Germinal center (tissue), 1 donor: Measurements from ENCODE around the gene TTPAL.
A peak's percentile ranks its signal among the peaks of the same experiment; 100 is the strongest.
"Not testable (repeated sequence)": the region's sequence is repeated elsewhere in the genome, so short reads cannot be mapped to it uniquely, and the experiment has no call there.

Experiments used
- DNase-seq: peaks from one replicate; pipeline ENCODE4 v3.0.0; 2012; ENCODE audit warnings: mixed read lengths, low spot score

Gene TTPAL

GRCh38 chr20:44468044-44468782, 7.5 kb upstream of the TTPAL start:
- no peak for DNase-seq

DNA sequence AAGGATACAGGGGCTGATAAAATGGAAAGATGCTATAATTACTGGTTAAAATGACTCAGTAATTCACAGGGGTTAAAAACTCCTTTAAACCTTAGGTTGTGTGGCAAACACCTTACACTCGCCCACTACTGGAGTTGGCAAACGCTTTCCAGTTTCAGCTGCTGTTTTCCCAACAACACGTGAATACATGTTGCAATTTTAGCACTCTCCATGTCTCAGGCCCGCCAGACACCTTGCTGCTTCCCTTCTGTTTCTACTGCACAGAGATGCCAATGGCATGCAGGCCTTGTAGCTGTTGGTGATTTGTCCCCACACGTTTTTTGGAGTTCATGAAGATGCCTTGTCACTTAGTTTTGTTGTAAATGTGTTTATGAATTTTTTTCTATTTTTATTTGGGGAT, 5.3 kb upstream of the TTPAL start:
- DNase-seq = no peak

DNA sequence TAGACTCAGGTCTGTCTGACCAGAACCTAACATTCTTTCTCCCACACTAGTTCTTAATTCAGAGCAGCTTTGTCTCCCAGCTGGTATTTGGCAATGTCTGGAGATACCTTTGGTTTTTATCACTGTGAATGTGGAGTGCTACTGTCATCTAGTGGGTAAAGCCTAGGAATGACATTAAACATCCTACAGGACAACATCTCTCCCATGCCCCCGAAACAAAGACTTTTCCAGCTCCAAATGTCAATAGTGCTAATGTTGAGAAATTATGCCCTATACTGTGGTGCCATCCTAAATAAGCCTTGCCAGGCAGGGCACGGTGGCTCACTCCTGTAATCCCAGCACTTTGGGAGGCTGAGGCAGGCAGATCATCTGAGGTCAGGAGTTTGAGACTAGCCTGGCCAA, 4.2 kb upstream of the TTPAL start:
- DNase-seq = no peak

- not testable (repeated sequence) for DNase-seq
Observed at GRCh38 chr20:44472283-44472682, 3.4 kb upstream of the TTPAL start.

DNA sequence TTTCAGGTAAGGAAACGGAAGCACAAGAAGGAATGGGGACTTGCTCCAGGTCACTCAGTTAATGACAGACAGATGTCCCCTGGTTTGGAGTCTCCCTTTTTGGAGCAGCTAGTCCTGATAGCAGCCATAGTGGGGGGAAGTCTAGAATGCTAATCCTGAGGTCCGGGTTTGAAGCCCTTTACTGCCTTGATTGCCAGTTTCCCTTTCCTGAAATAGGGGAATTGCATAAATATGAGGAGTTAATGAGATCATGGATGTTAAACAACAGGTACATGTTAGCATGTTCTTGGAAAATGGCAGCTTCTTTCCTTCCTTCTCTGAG, 341 bp upstream of the TTPAL start:
- no peak for DNase-seq

- DNase-seq = no peak
Observed at GRCh38 chr20:44477151-44477550, 1.5 kb downstream of the TTPAL start.

GRCh38 chr20:44478206-44478605, 2.5 kb downstream of the TTPAL start:
- DNase-seq = no peak

DNA sequence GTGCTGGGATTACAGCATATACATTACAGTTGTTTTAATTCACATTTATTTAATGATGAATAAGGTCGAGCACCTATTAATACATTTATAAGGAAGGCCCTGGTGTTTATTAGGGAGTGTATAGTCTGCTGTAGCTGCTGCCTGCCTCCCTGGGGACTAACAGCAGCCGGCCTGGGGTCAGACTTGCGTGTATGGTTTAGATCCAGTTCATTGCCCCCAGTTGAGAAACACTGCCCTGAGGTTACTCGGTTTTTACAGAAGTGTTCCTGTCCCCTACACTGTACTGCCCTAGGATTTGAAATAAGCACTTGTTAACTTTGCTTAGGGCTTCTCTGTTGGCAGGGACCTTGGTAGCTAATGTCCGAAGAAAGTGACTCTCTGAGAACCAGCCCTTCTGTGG, 4.0 kb downstream of the TTPAL start:
- peak; percentile 64 for DNase-seq

DNA sequence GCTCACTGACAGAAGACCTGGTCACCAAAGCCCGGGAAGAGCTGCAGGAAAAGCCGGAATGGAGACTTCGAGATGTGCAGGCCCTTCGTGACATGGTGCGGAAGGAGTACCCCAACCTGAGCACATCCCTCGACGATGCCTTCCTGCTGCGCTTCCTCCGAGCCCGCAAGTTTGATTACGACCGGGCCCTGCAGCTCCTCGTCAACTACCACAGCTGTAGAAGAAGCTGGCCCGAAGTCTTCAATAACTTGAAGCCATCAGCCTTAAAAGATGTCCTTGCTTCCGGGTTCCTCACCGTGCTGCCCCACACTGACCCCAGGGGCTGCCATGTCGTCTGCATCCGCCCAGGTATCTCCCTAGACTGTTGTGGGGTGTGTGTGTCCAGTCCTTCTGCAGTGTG, 4.4 kb downstream of the TTPAL start:
- DNase-seq = no peak

GRCh38 chr20:44481719-44482416, 6.2 kb downstream of the TTPAL start:
- no peak for DNase-seq

DNA sequence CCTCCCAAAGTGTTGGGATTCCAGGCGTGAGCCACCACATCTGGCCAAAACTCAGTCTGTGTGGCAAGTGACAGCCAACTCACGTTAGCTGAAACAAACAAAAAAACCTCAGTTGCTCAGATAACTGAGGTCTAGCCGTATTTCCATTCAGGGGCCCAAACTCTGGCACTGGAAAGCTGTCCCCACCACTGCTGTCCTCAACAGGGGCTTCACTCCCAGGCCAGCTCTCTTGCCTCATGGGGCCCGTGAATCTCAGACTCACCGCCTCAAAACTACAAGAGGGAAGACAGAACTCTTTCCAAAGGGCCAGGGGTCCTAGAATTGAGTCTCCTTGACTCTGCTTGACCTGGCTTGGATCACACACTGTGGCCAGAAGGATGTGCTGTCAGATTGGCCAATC, 7.4 kb downstream of the TTPAL start:
- no peak for DNase-seq

DNA sequence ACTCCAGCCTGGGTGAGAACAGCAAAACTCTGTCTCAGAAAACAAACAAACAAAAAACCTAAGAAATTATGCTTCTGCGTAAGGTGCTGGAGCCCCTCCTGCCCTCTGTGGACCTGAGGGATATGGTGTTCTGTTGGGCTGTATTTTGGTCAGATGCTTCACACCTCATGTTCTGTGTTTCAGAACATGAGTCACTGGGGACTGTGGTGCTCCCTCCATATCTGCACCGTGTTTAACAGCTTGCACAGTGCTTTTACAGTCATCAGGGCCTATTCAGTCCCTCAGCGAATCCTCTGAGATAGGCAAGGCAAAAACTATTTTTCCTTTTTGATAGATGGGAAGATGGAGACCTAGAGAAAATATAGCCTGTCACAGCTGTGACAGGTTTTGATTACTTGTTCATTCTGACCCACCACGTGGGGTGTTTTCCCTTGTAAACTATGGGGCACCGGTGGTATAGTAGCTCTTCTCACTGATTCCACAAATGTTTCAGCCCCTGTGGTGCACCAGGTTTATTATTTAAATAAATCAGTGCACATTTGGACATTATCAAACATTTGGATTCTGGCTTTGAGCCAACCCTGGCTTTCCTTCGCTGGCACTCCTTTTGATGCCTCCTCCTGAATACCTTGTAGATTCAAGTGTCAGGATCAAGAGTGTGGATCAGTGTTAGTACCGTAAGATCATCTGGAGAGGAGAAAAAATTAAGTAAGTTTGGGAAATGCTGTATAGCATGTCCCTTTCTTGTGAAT, 9.6 kb downstream of the TTPAL start:
- DNase-seq = no peak

GRCh38 chr20:44485830-44486198, 10.1 kb downstream of the TTPAL start:
- DNase-seq = no peak

DNA sequence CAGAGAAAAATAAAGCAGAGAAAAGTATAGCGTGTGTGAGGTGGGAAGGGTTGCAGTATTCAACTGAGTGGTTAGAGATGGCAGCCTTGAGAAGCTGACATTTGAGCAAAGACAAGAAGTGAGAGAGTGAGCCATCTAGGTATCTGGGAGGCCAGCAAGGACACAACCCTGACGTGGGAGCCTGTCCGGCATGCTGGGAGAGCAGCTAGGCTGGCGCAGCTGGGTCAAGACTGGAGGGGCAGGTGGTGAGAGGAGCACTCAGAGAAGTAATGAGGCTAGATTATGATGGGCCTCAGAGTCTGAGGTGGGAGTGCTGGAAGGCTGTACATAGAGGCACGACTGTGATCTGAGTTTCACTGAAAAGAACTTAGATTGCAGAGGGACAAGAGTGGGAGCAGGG, 12.9 kb downstream of the TTPAL start:
- no peak for DNase-seq

DNA sequence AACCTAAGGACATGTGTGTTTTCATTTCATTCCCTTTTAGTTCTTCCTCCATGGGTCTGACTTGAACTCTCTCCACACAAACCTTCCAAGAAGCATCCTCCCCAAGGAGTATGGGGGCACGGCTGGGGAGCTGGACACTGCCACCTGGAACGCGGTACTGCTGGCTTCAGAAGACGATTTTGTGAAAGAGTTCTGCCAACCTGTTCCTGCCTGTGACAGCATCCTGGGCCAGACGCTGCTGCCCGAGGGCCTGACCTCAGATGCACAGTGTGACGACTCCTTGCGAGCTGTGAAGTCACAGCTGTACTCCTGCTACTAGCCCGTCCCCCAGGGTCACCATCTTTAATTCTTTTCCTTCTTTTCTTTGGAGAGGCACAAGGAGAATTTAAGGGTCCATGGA, 13.5 kb downstream of the TTPAL start:
- no peak for DNase-seq

DNA sequence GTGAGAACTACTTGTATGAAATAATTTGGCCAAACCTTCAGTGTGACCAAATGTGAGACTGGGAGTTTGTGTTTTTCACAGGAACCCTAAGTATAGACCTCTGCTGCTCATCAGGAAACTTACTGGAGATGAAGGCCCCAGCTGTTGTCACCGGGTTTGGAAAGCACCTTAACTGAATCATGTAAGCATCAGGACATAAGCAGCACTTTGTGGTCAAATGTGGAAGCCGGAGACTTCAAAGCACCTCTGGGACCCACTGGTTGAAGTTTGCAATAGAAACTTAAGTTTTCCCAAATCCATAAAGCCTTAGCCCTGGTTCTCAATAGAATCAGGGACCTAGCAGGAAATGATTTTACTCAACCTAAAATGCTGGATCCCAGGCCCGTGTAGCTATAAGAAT, 14.3 kb downstream of the TTPAL start:
- DNase-seq = no peak

GRCh38 chr20:44491635-44492395, 16.1 kb downstream of the TTPAL start:
- no peak for DNase-seq

DNA sequence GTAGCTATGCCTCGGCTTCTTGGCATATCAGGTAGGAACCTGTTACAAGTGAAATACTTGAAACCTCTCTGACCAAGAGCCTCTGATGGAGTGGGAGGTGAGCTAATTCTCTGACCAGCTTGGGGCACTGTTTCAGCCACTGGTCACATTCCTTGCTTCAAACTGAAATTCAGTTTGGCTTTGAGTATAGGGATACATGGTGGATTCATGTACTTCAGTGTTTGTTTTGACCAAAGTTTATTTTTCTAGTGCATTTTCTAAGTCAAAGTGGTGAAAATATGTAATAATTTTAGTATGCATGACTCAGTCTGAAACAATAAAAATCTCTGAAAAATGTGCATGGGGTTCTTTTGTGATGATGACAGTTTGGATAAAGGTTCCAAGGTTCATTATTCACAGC, 18.6 kb downstream of the TTPAL start:
- no peak for DNase-seq

GRCh38 chr20:44494681-44495080, 19.0 kb downstream of the TTPAL start:
- DNase-seq = no peak

DNA sequence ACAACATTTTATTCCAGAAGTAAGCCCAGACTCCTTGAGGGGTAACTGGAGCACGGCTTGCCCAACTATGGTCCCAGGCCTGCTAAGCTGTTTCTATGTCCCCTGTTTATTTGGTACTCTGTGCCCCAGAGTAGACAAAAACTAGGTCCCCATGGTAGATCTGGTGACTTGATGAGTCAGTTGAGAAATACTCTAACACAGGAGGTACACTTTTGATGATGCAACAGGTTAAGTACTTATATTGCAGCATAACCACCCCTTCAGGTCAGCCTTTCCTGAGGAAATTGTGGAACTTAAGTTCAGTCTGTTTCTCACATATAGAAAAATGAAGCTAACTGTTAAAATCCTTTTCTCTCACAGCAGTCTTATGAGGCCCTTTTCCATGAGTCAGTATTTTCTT, 19.6 kb downstream of the TTPAL start:
- DNase-seq = no peak

GRCh38 chr20:44495802-44496481, 20.3 kb downstream of the TTPAL start:
- DNase-seq = no peak

DNA sequence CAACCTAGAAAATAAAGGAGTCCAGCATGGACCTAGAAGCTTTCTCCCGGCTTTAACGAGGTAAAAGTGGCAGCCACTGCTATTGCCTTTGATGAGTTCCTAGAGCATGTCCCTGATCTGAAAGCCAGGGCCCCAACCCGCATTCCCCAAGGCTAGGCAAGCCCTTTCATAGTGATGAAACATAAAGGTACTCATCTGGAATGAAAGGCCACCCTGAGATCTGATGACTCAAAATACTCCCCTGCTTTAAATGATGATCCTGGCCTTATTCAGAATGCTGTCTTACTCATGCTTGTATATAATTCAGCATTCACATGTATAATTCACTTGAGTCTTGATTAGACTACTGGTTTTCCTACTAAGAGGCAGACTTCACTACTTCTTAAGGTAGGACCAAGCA, 21.3 kb downstream of the TTPAL start:
- no peak for DNase-seq
